PC-9 (cell line): ENCODE data around the gene SLC7A10.

Experiments used
- CTCF ChIP-seq: fragments of 200-600 bp; sonication (generic); conservative IDR thresholded peaks from 2 replicates; pipeline ENCODE4 v1.6.1; 2017; ENCODE audit warnings: mixed run types, antibody characterized with exemption, mild to moderate bottlenecking, moderate library complexity
- EZH2 ChIP-seq: fragments of 200-600 bp; sonication (generic); IDR thresholded peaks from 2 replicates; pipeline ENCODE4 v1.8.0; 2017; ENCODE audit warnings: antibody characterized with exemption, low read depth

GRCh38 chr19:33214596-33214995 lies 11.1 kb downstream of the SLC7A10 start:
- TF ChIP-seq EZH2 (no peak), CTCF (no peak; the same call in 1 of the 2 replicates)
